VCaP (cell line): Measurements from ENCODE around the gene TMEM120A.

Experiments
- H3K27ac ChIP-seq: fragments of 450-650 bp; 2 replicates; pipeline ENCODE4 v1.5.1; 2017
- CTCF ChIP-seq: fragments of 450-650 bp; conservative IDR thresholded peaks from 2 replicates; pipeline ENCODE4 v1.5.1; 2017; ENCODE audit warnings: mild to moderate bottlenecking, moderate library complexity

The TMEM120A gene

GRCh38 chr7:75967055-75967454 is 27.3 kb downstream of the TMEM120A start:
- no peak overlapping the region for H3K27ac ChIP-seq
- TF ChIP-seq CTCF, result no peak

DNA sequence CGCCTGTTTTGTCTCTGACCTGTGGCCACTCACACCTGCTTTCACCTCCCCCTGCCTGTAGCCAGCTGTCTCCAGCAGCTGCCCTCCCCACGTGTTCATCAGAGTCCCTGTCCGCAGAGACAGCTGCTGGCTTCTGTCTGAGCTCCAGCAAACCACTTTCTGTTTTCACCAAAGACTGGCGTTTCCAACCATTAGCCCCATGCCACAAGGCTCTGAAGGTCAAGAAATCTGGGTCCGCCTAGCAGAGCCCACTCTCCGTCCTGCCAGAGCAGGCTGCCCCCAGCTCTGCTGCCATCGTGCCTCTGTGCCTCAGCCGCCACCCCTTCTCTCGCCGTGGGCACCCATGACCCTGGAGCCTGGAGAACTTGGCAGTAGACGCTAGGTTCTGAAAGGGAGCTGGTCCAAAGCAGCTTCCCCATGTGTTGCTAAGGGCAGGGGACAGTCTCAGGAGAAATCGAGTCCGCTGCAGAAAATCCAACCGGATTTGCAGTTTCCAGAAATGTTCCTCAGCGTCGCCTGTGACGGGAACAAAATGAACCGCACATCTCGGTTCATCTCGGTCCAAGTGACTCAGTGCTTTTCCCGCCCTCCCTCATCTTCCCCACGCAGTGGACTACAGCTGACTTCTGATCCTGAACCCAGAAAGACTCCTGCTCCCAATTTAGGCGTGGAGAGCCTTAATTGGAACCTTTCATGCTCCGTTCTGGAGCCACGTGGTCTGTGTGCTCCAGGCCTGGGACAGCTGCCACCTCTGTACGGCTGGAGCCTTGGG is 28.0 kb downstream of the TMEM120A start:
- no peak for TF ChIP-seq CTCF
- no peak overlapping the region for H3K27ac ChIP-seq

DNA sequence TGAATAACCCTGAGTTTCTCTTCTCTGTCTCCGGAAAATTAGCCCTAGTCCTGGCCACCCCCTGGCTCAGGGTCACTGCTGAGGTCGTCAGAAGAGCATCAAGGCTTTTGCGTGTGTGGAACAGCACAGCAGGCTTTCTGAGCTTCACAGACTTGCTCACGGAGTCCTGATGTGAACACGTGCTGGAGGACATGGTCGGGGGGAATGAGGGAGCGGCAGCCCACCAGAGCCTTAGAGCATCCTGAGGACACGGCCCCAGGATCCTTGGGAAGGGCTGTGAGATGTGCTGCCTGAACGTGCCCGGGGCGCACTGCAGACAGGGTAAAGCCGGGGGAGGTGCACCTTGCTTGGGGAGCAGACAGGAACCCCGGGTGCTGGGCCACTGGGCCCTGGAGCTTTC is 28.8 kb downstream of the TMEM120A start:
- H3K27ac ChIP-seq, result no peak overlapping the region
- no peak for TF ChIP-seq CTCF

DNA sequence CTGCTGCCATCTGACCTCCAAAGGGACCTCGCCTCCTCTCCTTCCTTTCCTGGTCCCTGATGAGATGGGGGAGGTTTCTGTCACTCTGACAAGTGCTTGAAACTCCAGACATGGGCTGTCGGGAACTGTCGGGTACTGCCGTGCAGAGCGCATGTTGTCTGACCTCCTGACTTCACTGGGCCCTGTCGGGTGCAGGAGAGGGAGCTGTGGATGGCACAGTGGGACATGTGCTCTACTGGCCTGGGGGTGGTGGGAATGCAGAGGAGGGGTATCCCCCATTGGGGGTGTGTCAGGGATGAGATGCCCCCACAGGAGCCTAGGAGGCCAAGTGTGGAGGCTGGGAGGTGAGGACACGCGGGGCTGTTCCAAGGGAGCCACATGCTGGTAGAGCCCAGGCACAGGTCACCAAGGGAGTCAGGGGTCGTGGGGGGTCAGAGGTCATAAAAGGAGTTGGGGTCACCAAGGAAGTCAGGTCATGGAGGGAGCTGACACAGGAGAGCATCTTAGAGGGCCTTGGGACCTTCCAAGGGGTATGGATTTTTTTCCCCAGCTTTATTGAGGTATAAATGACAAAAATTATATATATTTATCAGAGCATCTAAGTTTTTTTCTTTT is 30.9 kb downstream of the TMEM120A start:
- TF ChIP-seq CTCF, result no peak
- no peak overlapping the region for H3K27ac ChIP-seq

DNA sequence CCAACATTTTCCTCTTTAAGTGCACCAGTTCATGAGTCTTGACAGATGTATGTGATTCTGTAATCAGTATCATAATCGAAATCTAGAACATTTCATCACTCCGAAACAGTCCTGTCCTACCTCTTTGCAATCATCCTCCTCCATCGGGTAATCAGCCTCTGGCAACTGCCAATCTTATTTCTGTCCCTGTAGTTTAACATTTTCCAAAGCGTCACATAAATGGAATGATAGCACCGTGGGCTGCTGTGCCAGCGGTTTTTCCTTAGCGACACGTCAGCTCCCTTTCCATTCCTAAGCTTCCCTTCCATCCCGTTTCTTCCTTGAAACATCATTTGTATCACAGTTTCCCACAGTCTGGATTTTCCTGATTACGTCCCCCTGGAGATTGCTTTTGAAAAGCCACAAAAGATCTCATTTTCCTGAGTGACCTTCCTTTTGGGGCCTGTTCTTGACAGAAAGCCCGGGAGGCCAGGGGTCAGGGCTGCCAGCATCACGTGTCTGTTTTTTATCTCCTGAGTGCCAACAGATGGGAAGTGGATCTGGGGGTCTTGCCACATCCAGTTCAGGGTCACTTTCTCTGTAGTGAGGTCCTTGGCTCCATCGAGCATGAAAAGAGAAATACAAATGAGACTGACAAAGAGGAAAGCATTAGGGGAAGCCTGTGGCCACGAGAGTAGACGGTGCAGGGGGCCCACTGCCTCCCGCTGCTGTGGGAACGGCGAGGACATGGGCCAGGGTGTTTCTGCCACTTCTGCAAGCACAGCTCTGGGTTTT is 31.6 kb downstream of the TMEM120A start:
- TF ChIP-seq CTCF, result no peak
- H3K27ac ChIP-seq, result no peak overlapping the region

DNA sequence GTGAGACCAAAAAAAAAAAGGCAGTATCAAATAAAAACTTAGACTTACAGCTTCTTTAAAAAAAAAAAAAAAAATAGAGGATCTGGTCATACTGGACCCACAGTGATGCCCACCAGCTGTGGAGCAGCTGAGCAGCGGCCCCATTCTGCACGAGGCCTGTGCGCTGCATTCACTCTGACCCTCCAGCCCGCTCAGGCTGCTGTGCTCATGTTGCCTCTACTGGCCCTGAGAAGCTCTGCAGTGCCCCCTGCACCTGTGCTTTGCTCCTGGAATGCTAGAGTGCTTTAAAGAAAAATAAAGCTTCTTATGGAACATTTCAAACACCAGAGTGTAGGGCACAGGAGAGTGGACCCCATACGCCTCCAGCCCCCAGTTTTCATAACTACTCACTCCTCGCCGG is 33.2 kb downstream of the TMEM120A start:
- peak overlapping the region; percentile 81; the same call in 1 of the 2 replicates for H3K27ac ChIP-seq
- TF ChIP-seq CTCF, result peak; percentile 41

- peak overlapping the region; percentile 81; the same call in 1 of the 2 replicates for H3K27ac ChIP-seq
- TF ChIP-seq CTCF, result no peak
Measured at GRCh38 chr7:75960372-75960771, 34.0 kb downstream of the TMEM120A start.
